ENCODE data around the gene RMDN2.

RMDN2 gene

GRCh38 chr2:37902991-37903390 is 22.1 kb upstream of the RMDN2 start:
- no peak for TF ChIP-seq ZNF530 (tag by site-specific recombination; IDR thresholded peaks at IDR 0.05; ENCODE audit: low read depth)
- TF ChIP-seq HOXC10 (CRISPR knock-in tag; IDR thresholded peaks at IDR 0.05): no peak
- TF ChIP-seq ZBTB11 (tag by site-specific recombination; conservative IDR thresholded peaks at IDR 0.05; ENCODE audit: low read depth): no peak
- no peak for TF ChIP-seq EGR2 (tag by site-specific recombination; IDR thresholded peaks at IDR 0.05; ENCODE audit: low read depth)
- no peak for TF ChIP-seq ZNF585B (tag by site-specific recombination; IDR thresholded peaks at IDR 0.05)
- no peak for TF ChIP-seq ZBTB1 (tag by site-specific recombination; IDR thresholded peaks at IDR 0.05)
- no peak for TF ChIP-seq GLI4 (tag by site-specific recombination; IDR thresholded peaks at IDR 0.05)
- no peak for TF ChIP-seq ZNF362 (tag by site-specific recombination; IDR thresholded peaks at IDR 0.05)
- no peak for TF ChIP-seq ZSCAN23 (tag by site-specific recombination; IDR thresholded peaks at IDR 0.05)
- TF ChIP-seq ZNF600 (tag by site-specific recombination; IDR thresholded peaks at IDR 0.05): no peak
- no peak for TF ChIP-seq SP7 (tag by site-specific recombination; IDR thresholded peaks at IDR 0.05)
- TF ChIP-seq ZNF16 (tag by site-specific recombination; IDR thresholded peaks at IDR 0.05; ENCODE audit: low read depth): no peak
- no peak for TF ChIP-seq ZNF302 (tag by site-specific recombination; IDR thresholded peaks at IDR 0.05; ENCODE audit: low read depth)
- Histone ChIP-seq H3K27ac (ENCODE audit: extremely low read depth, low read depth, low read length) (no peak overlapping the region), H3K4me3 (ENCODE audit: low read depth, low read length) (no peak overlapping the region), H3K4me1 (ENCODE audit: control insufficient read depth, insufficient read depth, low read length) (no peaks in the 10 kb centered on the region; the same call in 1 of the 2 replicates), H3K36me3 (ENCODE audit: control insufficient read depth in 2 of 2, insufficient read depth in 1 of 2, low read length in 2 of 2) (no peaks in the 10 kb centered on the region), H3K9me3 (ENCODE audit: control insufficient read depth, insufficient read depth, low read depth, low read length) (no peaks in the 10 kb centered on the region)
- POLR2A ChIA-PET: no interaction called here
- CTCF ChIA-PET: interaction anchor here (0.6 kb wide), 1 partner anchor 79 kb away, joined by 3 read pairs; no protein-coding TSS in a partner anchor

GRCh38 chr2:37904425-37904824 is 20.7 kb upstream of the RMDN2 start:
- ChIA-PET CTCF (no interaction called here), POLR2A (no interaction called here)
- Histone ChIP-seq H3K9me3 (ENCODE audit: control insufficient read depth, insufficient read depth, low read depth, low read length) (no peaks in the 10 kb centered on the region), H3K4me3 (ENCODE audit: low read depth, low read length) (no peak overlapping the region), H3K27ac (ENCODE audit: extremely low read depth, low read depth, low read length) (no peak overlapping the region), H3K36me3 (ENCODE audit: control insufficient read depth in 2 of 2, insufficient read depth in 1 of 2, low read length in 2 of 2) (no peaks in the 10 kb centered on the region), H3K4me1 (ENCODE audit: control insufficient read depth, insufficient read depth, low read length) (no peaks in the 10 kb centered on the region; the same call in 1 of the 2 replicates)
- TF ChIP-seq ZNF518A (tag by site-specific recombination; conservative IDR thresholded peaks at IDR 0.05; ENCODE audit: low read depth): no peak
- TF ChIP-seq ZSCAN16 (tag by site-specific recombination; IDR thresholded peaks at IDR 0.05): no peak
- no peak for TF ChIP-seq ZNF530 (tag by site-specific recombination; IDR thresholded peaks at IDR 0.05; ENCODE audit: low read depth)
- TF ChIP-seq KLF17 (tag by site-specific recombination; IDR thresholded peaks at IDR 0.05): no peak
- TF ChIP-seq ZNF184 (tag by site-specific recombination; IDR thresholded peaks at IDR 0.05): no peak
- TF ChIP-seq ZNF660 (tag by site-specific recombination; IDR thresholded peaks at IDR 0.05): no peak
- TF ChIP-seq ZNF692 (tag by site-specific recombination; IDR thresholded peaks at IDR 0.05): no peak
- no peak for TF ChIP-seq IKZF3 (tag by site-specific recombination; IDR thresholded peaks at IDR 0.05)
- TF ChIP-seq ZNF473 (tag by site-specific recombination; IDR thresholded peaks at IDR 0.05): no peak
- no peak for TF ChIP-seq ZNF202 (tag by site-specific recombination; IDR thresholded peaks at IDR 0.05; ENCODE audit: borderline replicate concordance)
- no peak for TF ChIP-seq ZNF341 (tag by site-specific recombination; IDR thresholded peaks at IDR 0.05; ENCODE audit: low read depth)
- no peak for TF ChIP-seq RBAK (tag by site-specific recombination; IDR thresholded peaks at IDR 0.05)
- no peak for TF ChIP-seq ZBTB48 (tag by site-specific recombination; IDR thresholded peaks at IDR 0.05)

All from HEK293 (cell line).